GM12891 (cell line): Measurements from ENCODE around the gene FHDC1.

Experiments
- PAX5 ChIP-seq: IDR thresholded peaks from 2 replicates; pipeline ENCODE4 v1.6.1; 2011; ENCODE audit warnings: low read length, moderate library complexity, mild to moderate bottlenecking; ENCODE audit not compliant: insufficient read depth, severe bottlenecking
- POLR2A ChIP-seq: IDR thresholded peaks from 2 replicates; pipeline ENCODE4 v1.6.1; 2011; ENCODE audit warnings: low read depth, low read length, control low read depth
- POLR2AphosphoS5 ChIP-seq: IDR thresholded peaks from 2 replicates; pipeline ENCODE4 v1.6.1; 2011; ENCODE audit warnings: low read depth, low read length, control low read depth

- TF ChIP-seq POLR2AphosphoS5 = no peak
- TF ChIP-seq POLR2A = no peak
- no peak for TF ChIP-seq PAX5
Measured at GRCh38 chr4:152990471-152991131, 54.5 kb downstream of the FHDC1 start.
